Endothelial cell of umbilical vein (primary cell): Measurements from ENCODE around the gene ICE1.

Experiments
- CTCF ChIP-seq, 2 donors: IDR thresholded peaks; 1 replicate in 1 of 2; 2 replicates in 1 of 2; pipeline ENCODE4 v1.5.1; 2011; ENCODE audit warnings: low read length in 2 of 2, mild to moderate bottlenecking in 2 of 2, moderate library complexity in 2 of 2, control low read depth in 1 of 2, inconsistent platforms in 1 of 2, low read depth in 1 of 2; ENCODE audit not compliant: insufficient read depth in 1 of 2; ENCODE audit errors: extremely low read depth in 1 of 2
- EZH2 ChIP-seq: IDR thresholded peaks from 2 replicates; pipeline ENCODE4 v1.6.1; 2012; ENCODE audit warnings: borderline replicate concordance, low read depth, mild to moderate bottlenecking, moderate library complexity, low read length, inconsistent platforms; ENCODE audit not compliant: severe bottlenecking
- JUN ChIP-seq: IDR thresholded peaks from 2 replicates; pipeline ENCODE4 v1.6.1; 2011; ENCODE audit warnings: borderline replicate concordance, low read depth; ENCODE audit not compliant: insufficient read length, insufficient read depth
- MAX ChIP-seq: IDR thresholded peaks from 2 replicates; pipeline ENCODE4 v1.6.1; 2011; ENCODE audit not compliant: insufficient read depth, insufficient read length
- MYC ChIP-seq: IDR thresholded peaks from one replicate; pipeline ENCODE4 v1.6.1; 2011; ENCODE audit warnings: mild to moderate bottlenecking, low read depth, low read length
- POLR2A ChIP-seq: IDR thresholded peaks from 2 replicates; pipeline ENCODE4 v1.6.1; 2012; ENCODE audit warnings: low read depth, mild to moderate bottlenecking, control low read depth, low read length
- POLR2AphosphoS5 ChIP-seq: IDR thresholded peaks from 2 replicates; pipeline ENCODE4 v1.6.1; 2012; ENCODE audit warnings: low read depth, mild to moderate bottlenecking, control low read depth, low read length, moderate library complexity; ENCODE audit not compliant: insufficient read depth

GRCh38 chr5:5407924-5408323, 14.6 kb upstream of the ICE1 start:
- TF ChIP-seq POLR2AphosphoS5 (no peak), CTCF (IDR thresholded peaks at IDR 0.05; ENCODE audit: extremely low read depth in 1 of 2, insufficient read depth in 1 of 2, low read depth in 1 of 2, low read length in 2 of 2) (no peak), POLR2A (no peak), MYC (no peak), EZH2 (no peak), JUN (no peak), MAX (no peak)
